GM18520 (cell line): Measurements from ENCODE around the gene KCNF1.

Source experiments
- ATAC-seq: cut with Tn5 transposase; IDR thresholded peaks from one replicate; pipeline ENCODE4 v1.9.1; 2021; ENCODE audit not compliant: unreplicated experiment

The KCNF1 gene

DNA sequence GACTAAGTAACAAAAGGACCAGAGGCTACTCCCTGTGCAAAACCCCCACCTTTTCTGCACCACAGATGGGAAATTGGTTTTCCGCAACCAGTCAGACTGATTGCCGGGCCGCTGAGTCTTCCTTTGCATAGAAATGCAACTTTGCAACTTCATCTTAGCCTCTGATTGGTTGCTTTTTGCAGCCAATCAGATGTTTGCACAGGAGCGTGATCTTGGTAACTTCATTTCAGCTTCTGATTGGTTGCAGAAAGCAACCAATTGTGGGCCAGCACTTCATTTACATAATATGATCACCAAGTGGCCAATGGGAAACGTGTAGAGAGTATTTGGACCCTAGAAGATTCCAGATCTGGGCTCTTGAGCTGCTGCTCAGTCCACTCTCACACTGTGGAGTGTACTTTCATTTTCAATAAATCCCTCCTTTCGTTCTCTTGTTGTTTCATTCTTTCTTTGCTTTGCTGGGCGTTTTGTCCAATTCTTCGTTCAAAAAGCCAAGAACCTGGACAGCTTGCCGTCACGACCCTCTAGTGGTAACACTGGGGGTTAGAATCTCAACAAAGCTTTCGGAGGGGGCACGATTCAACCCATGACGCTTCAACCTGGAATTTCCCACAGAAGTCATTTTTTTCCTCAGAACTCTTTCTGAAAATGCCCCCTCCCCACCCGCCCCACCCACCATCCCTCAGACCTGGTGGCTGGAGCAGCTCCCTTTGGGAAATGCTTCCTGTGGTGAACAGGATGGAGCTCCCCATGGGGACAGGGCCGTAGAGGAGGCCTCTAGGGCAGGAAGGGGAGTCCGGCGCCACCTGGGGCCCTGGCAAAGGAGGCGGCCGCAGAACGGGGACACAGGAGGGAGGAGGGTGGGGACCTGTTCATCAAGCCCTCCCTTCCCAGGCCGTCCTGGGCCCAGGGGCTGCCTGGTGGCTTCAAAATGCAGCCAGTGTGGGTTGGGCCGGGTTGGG lies 31.8 kb upstream of the KCNF1 start:
- ATAC-seq = no peak

DNA sequence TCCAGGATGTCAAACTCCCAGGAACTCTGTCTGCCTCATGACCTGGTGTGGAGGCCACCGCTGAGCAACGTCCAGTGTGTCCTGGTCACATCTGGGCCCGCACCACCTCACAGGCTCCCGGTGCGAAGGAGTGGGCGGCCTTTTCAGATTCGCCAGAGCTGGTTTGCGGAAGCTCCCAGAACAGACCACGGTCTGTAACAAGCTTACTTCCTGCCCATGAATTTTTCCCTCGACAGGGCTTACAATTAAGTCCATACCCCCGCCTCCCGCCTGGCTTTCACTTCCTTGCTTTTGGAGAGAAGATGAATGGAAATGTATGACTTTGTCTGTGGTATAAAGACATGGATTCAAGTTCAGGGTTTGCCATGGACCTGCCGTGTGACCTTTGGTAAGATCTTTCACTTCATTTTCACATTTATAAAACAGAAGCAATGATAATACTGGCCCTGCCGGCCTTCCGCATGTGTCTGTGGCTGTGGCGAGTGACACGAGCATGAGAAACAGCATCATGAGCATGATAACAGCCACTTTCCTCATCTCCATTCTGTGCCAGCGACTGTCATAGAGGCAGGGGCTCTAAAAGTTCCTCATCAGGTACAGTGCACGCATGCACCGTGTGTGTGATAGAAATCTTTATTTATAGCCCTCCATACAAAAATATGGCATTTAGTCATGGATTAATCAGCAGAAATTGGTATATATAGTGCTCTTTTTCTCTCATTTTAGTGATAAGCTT lies 31.0 kb upstream of the KCNF1 start:
- ATAC-seq = no peak

DNA sequence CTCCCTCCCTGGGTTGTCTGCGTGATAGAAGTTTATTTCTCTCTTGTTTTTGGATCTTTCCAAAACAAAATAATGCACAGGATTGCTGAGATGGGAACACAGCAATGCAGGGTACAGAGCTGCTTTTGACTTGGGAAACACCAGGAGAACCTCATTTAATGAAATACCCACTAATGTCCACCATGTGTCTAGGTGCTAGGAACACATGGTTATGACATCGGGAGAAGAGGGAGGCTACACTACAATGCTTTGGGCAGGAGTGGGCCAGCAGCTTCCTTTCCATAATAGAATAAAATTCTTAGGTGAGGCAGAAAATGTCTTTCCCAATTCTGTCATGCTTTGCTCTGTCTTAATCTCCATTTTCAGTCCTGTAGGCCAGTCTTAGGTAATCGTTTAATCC lies 29.2 kb upstream of the KCNF1 start:
- ATAC-seq = no peak

- ATAC-seq = no peak
Observed at GRCh38 chr2:10883066-10883465, 28.7 kb upstream of the KCNF1 start.

DNA sequence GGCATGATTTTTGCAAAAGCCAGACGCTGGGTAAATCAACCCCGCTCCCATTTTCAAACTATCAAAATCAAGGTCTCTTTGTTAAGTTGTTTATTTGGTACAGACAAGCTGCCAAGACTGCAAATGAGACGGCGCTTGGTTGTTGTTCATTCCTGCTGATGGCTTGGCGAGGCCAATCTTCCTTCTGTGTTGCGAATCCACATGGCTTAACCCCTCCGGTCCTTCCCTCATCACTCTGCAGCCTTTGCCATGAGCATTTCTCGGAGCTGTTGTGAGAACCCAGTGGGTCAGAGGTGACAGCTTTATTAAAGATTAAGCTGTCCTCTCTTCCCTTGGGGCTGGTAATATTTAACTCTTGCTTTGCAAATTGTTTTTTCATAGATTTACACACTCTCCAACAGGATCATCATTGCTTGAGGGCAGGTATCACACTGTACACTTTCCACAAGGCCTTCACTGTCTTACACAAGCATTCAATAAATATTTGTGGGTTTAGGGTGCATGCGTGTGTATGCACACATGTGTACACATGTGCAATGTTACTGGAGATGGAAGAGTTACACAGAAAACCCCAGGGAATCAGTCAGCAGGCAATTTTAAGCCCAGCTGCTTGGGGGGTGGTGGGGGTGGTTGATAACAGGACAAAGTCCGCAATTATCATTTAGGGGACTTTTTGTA lies 27.8 kb upstream of the KCNF1 start:
- no peak for ATAC-seq

- ATAC-seq = no peak
Observed at GRCh38 chr2:10884574-10884975, 27.2 kb upstream of the KCNF1 start.

- ATAC-seq = no peak
Observed at GRCh38 chr2:10885094-10885860, 26.5 kb upstream of the KCNF1 start.

GRCh38 chr2:10887476-10887875 lies 24.3 kb upstream of the KCNF1 start:
- no peak for ATAC-seq

GRCh38 chr2:10889651-10890215 lies 22.0 kb upstream of the KCNF1 start:
- ATAC-seq = no peak

- ATAC-seq = no peak
Observed at GRCh38 chr2:10890706-10891270, 20.9 kb upstream of the KCNF1 start.

DNA sequence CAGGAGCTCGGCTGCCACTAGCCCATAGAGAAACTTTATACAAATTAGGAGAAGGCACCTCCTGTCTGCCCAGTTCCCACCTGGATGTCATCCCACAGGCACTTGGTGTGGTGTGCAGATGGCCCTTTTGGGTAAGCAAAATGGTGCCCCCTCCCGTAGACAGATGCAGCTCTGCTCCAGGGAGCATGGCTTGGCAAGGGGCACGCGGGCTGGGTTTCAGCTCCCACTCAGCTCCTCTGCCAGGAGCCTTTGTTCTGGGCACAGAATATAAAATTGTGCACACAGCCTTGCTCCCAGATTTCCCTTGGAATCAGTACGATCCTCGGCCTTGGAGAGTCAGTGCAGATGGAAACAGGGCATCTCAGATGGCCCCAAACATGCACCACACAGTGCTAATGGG lies 20.3 kb upstream of the KCNF1 start:
- ATAC-seq = no peak

DNA sequence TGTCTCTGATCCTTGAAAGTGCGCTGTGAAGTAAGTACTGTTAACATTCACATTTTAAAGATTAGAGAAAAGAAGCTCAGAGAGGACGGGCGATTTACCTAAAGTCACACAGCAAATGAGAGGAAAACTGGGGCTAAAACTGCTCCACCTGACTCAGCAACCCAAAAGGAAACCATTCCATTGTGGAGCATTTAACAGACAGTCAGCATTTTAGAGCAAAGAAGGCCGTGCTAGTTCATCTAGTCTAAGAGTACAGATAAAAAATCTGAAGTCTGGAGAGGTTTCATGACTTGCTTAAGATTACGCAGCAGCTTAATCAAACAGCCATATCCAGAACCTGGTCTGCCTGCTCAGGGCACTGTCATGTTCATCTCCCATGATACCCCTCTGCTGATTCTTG lies 19.9 kb upstream of the KCNF1 start:
- ATAC-seq = no peak

GRCh38 chr2:10892316-10892715 lies 19.4 kb upstream of the KCNF1 start:
- ATAC-seq = no peak

DNA sequence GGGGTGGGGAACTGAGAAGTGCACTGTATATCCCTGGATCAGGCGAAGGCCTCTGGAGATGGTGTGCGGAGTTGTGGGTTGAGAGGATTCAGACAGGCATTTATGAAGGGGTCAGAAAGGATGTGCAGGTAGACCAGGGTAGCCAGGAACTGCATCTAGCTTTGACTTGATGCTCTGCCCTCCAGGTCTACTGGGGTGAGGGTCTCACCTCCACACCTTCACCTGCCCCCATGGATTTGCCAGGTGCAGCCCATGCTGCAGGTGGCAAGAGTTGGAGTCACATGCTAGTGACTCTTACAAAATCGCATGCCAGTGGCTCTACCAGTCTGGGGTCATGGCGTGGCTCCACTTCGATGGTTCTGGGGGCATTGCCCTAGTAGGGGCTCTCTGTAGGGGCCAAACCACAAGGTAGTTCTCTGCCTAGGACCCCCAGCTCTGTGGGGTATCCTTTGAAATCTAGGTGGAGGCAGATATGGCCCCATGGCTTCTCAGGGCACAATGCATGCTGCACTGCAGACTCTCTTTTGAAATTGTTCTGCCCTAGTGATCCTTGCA lies 18.9 kb upstream of the KCNF1 start:
- no peak for ATAC-seq

DNA sequence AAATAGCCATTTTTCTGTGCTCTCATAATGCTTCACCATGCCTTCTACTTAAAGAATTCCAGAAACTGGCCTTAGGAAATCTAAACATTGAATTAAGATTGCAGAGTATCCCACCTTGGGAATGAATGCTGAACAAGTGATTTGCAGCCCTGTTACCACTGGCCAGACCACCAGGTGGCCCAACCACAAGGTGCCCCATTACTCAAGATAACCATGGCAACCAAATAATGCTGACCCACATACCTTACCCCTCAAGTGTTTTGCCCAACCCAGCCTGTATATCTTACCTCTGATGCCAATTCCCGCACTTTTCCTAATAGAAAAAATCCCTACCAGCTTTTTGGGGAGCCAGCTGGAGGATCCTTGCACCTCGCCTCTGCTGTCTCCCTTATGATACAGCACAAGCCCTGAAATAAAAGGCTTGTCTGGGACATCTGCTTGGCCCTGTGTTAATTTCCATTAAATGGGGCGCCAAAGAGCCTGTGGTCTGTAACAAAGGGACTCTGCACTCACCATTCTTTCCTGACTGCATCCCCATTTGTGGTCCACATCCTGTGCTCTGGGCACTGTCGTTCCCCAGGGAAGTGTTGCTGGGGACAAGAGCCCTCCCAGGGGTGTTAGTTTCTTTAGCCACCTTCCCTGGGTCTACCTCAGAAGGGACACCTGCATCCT lies 17.3 kb upstream of the KCNF1 start:
- no peak for ATAC-seq

- ATAC-seq = no peak
Observed at GRCh38 chr2:10895231-10895630, 16.5 kb upstream of the KCNF1 start.

- no peak for ATAC-seq
Observed at GRCh38 chr2:10897956-10898355, 13.8 kb upstream of the KCNF1 start.

DNA sequence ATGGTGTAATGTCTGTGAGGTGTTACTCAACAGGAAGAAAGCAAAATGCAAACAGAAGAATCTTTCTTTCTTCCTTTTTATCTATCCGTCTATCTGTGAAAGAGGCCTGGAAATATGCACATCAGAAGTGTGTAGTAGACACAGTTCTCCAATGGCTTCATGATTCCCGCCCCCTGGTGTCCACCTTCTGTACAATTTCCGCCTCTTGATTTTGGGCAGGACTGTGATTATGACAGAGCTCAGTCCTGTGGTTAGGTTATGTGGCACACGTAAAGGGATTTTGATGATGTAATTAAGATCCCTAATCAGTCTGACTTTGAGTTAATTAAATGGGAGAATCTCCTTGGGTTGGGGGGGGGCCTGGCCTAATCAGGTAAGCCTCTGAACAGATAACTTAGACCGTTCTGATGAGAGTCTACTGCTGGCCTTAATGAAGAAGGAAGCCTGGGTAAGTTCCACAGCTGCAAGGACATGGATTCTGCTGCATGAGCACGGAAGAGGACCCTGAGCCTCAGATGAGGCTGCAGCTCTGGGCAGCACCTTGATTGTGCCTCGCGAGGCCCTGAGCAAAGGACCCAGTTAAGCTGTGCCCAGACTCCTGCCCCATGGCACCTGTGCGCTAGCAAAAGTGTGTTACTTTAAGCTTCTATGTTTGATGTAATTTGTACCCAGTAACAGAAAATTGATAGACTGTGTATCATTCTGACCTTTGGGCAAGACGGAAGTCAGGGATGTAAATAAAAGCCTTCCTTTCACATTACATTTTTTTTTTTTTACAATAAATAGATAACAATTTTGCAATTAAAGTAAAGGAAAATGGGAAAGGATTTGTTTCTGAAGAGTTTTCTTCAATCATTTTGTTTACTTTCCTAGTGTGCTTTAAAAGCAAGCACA lies 11.3 kb upstream of the KCNF1 start:
- ATAC-seq = no peak
